Measurements from ENCODE around the gene FZD10. TPM values are rescaled to one million over a fixed set of nuclear protein-coding genes. Genes with fewer than 3 reads are reported as not detected.

Gene FZD10
- total RNA-seq, 2 experiments from 2014 or later: not detected

GRCh38 chr12:130198026-130198662 is 35.9 kb downstream of the FZD10 start:
- H3K4me3 Mint-ChIP-seq: no peak overlapping the region
- peaks cover 4% of the 10 kb centered on the region for H3K27me3 Mint-ChIP-seq
- DNase-seq: no peak
- H3K9me3 Mint-ChIP-seq: no peaks in the 10 kb centered on the region
- no peak overlapping the region for H3K27ac Mint-ChIP-seq
- H3K4me1 Mint-ChIP-seq: no peaks in the 10 kb centered on the region
- H3K36me3 Mint-ChIP-seq: no peaks in the 10 kb centered on the region

- Mint-ChIP-seq H3K9me3 (no peaks in the 10 kb centered on the region), H3K4me3 (no peak overlapping the region), H3K36me3 (no peaks in the 10 kb centered on the region), H3K27me3 (peaks cover 7% of the 10 kb centered on the region), H3K27ac (no peak overlapping the region), H3K4me1 (no peaks in the 10 kb centered on the region)
- DNase-seq: no peak
Measured at GRCh38 chr12:130198663-130199060, 36.4 kb downstream of the FZD10 start.

- H3K36me3 Mint-ChIP-seq: no peaks in the 10 kb centered on the region
- no peak overlapping the region for H3K4me3 Mint-ChIP-seq
- DNase-seq: no peak
- H3K27me3 Mint-ChIP-seq: peaks cover 9% of the 10 kb centered on the region
- H3K9me3 Mint-ChIP-seq: no peaks in the 10 kb centered on the region
- no peak overlapping the region for H3K27ac Mint-ChIP-seq
- no peaks in the 10 kb centered on the region for H3K4me1 Mint-ChIP-seq
Measured at GRCh38 chr12:130199581-130200390, 37.5 kb downstream of the FZD10 start.

- DNase-seq: no peak
- Mint-ChIP-seq H3K36me3 (no peaks in the 10 kb centered on the region), H3K27ac (no peak overlapping the region), H3K4me3 (no peak overlapping the region), H3K27me3 (peaks cover 11% of the 10 kb centered on the region), H3K4me1 (no peaks in the 10 kb centered on the region), H3K9me3 (no peaks in the 10 kb centered on the region)
Measured at GRCh38 chr12:130200445-130200844, 38.2 kb downstream of the FZD10 start.

- DNase-seq: no peak
- no peaks in the 10 kb centered on the region for H3K4me1 Mint-ChIP-seq
- no peaks in the 10 kb centered on the region for H3K36me3 Mint-ChIP-seq
- H3K9me3 Mint-ChIP-seq: no peaks in the 10 kb centered on the region
- H3K27me3 Mint-ChIP-seq: peaks cover 16% of the 10 kb centered on the region
- no peak overlapping the region for H3K27ac Mint-ChIP-seq
- no peak overlapping the region for H3K4me3 Mint-ChIP-seq
Measured at GRCh38 chr12:130201037-130201436, 38.8 kb downstream of the FZD10 start.

GRCh38 chr12:130202201-130202600 is 39.9 kb downstream of the FZD10 start:
- DNase-seq: no peak
- H3K4me3 Mint-ChIP-seq: no peak overlapping the region
- H3K27ac Mint-ChIP-seq: no peak overlapping the region
- no peaks in the 10 kb centered on the region for H3K36me3 Mint-ChIP-seq
- H3K27me3 Mint-ChIP-seq: peaks cover 16% of the 10 kb centered on the region
- no peaks in the 10 kb centered on the region for H3K4me1 Mint-ChIP-seq
- H3K9me3 Mint-ChIP-seq: peaks cover 4% of the 10 kb centered on the region

- no peak overlapping the region for H3K4me3 Mint-ChIP-seq
- H3K27me3 Mint-ChIP-seq: peaks cover 16% of the 10 kb centered on the region
- H3K4me1 Mint-ChIP-seq: no peaks in the 10 kb centered on the region
- H3K27ac Mint-ChIP-seq: no peak overlapping the region
- no peaks in the 10 kb centered on the region for H3K36me3 Mint-ChIP-seq
- DNase-seq: no peak
- H3K9me3 Mint-ChIP-seq: peaks cover 9% of the 10 kb centered on the region
Measured at GRCh38 chr12:130203151-130203550, 40.9 kb downstream of the FZD10 start.

- Mint-ChIP-seq H3K27me3 (peaks cover 16% of the 10 kb centered on the region), H3K9me3 (peaks cover 12% of the 10 kb centered on the region), H3K27ac (no peak overlapping the region)
Measured at GRCh38 chr12:130204541-130204953, 42.3 kb downstream of the FZD10 start.

GRCh38 chr12:130205495-130205894 is 43.2 kb downstream of the FZD10 start:
- no peak overlapping the region for H3K4me3 Mint-ChIP-seq
- H3K9me3 Mint-ChIP-seq: peaks cover 12% of the 10 kb centered on the region
- no peak for DNase-seq
- H3K36me3 Mint-ChIP-seq: no peaks in the 10 kb centered on the region
- H3K4me1 Mint-ChIP-seq: no peaks in the 10 kb centered on the region
- H3K27me3 Mint-ChIP-seq: peaks cover 16% of the 10 kb centered on the region
- H3K27ac Mint-ChIP-seq: no peak overlapping the region

More at GRCh38 chr12:130204541-130204953, 42.3 kb downstream of the FZD10 start:
- Mint-ChIP-seq H3K4me3 (no peak overlapping the region), H3K4me1 (no peaks in the 10 kb centered on the region), H3K36me3 (no peaks in the 10 kb centered on the region)
- no peak for DNase-seq

- no peak overlapping the region for H3K4me3 Mint-ChIP-seq
- H3K27ac Mint-ChIP-seq: no peak overlapping the region
- peaks cover 2% of the 10 kb centered on the region for H3K4me1 Mint-ChIP-seq
- no peaks in the 10 kb centered on the region for H3K36me3 Mint-ChIP-seq
- H3K9me3 Mint-ChIP-seq: peaks cover 9% of the 10 kb centered on the region
- H3K27me3 Mint-ChIP-seq: peaks cover 24% of the 10 kb centered on the region
- no peak for DNase-seq
Measured at GRCh38 chr12:130212384-130212989, 50.2 kb downstream of the FZD10 start.

- H3K4me3 Mint-ChIP-seq: no peak overlapping the region
- H3K27me3 Mint-ChIP-seq: peaks cover 27% of the 10 kb centered on the region
- H3K36me3 Mint-ChIP-seq: no peaks in the 10 kb centered on the region
- no peak for DNase-seq
- no peak overlapping the region for H3K27ac Mint-ChIP-seq
- H3K4me1 Mint-ChIP-seq: peaks cover 2% of the 10 kb centered on the region
- H3K9me3 Mint-ChIP-seq: peaks cover 8% of the 10 kb centered on the region
Measured at GRCh38 chr12:130213249-130213648, 51.0 kb downstream of the FZD10 start.

- DNase-seq: no peak
- no peak overlapping the region for H3K27ac Mint-ChIP-seq
- H3K4me1 Mint-ChIP-seq: peaks cover 2% of the 10 kb centered on the region
- peaks cover 39% of the 10 kb centered on the region for H3K27me3 Mint-ChIP-seq
- H3K36me3 Mint-ChIP-seq: no peaks in the 10 kb centered on the region
- H3K9me3 Mint-ChIP-seq: peaks cover 10% of the 10 kb centered on the region
- H3K4me3 Mint-ChIP-seq: no peak overlapping the region
Measured at GRCh38 chr12:130214686-130215395, 52.6 kb downstream of the FZD10 start.

Measured in activated naive CD8-positive, alpha-beta T cell treated with anti-CD3 and anti-CD28 coated beads for 36 hours (primary cell).